ENCODE measurements around the gene HVCN1.

HVCN1 gene

DNA sequence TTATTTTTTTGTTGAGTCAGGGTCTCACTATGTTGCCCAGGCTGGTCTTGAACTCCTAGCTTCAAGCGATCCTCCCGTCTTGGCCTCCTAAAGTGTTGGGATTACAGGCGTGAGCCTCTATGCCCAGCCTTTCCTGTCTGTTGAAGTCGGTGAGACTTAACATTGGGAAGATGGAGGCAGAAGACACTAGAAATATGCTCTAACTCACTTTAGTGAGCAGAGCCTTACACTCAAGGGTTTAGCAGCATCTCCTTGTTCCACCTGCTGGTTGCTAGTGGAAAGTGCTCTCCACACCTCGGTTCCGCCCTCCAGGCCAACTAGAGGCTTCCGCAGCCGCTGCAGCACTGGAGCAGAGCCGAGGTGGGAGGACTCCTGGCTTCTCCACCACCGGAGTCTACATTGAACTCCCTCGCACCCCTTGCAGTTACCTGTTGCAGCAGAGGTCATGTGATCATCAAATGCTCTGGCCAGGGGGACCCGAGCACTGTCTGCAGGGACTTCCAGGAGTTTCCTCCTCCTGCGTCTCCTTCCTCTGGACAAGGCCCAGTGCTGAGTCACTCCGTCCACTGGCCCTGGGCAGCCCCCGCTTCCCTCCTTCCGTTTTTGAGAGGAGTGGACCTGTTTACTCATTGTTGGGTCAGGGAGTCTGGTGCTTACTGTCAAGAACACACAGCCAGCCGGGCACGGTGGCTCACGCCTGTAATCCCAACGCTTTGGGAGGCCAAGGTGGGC, 9.4 kb upstream of the HVCN1 start:
- Histone ChIP-seq H3K4me3 (ENCODE audit: low read depth, low read length) (no peak overlapping the region), H3K27me3 (ENCODE audit: control insufficient read depth, insufficient read depth, low read length) (no peaks in the 10 kb centered on the region), H3K4me1 (ENCODE audit: control insufficient read depth, insufficient read depth, low read length) (no peaks in the 10 kb centered on the region), H3K9me3 (ENCODE audit: control insufficient read depth, insufficient read depth, low read length) (no peaks in the 10 kb centered on the region), H3K9ac (ENCODE audit: low read depth, low read length) (no peak overlapping the region), H3K36me3 (ENCODE audit: control insufficient read depth, insufficient read depth, low read length) (no peaks in the 10 kb centered on the region)

DNA sequence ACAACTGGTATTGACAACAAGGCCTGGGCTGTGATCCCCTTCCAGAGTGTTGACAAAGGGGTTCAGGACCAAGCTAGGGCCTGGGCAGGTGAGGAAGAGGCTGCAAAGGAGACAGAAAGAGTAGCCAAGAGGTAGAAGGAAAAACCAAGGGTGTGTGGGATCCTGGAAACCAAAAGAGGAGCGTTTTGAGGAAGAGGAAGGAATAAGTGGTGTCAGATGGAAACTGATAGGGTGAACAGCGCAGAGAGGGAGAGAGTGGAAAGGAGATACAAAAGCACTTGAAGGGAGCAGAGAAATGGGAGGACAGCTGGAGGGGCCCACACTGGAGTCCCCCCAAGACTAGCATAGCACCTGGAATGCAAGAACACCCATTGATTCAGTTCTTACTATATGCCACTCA, 8.3 kb upstream of the HVCN1 start:
- Histone ChIP-seq H3K4me3 (ENCODE audit: low read depth, low read length) (no peak overlapping the region), H3K4me1 (ENCODE audit: control insufficient read depth, insufficient read depth, low read length) (no peaks in the 10 kb centered on the region), H3K9me3 (ENCODE audit: control insufficient read depth, insufficient read depth, low read length) (no peaks in the 10 kb centered on the region), H3K36me3 (ENCODE audit: control insufficient read depth, insufficient read depth, low read length) (no peaks in the 10 kb centered on the region), H3K9ac (ENCODE audit: low read depth, low read length) (no peak overlapping the region), H3K27me3 (ENCODE audit: control insufficient read depth, insufficient read depth, low read length) (no peaks in the 10 kb centered on the region)

- Histone ChIP-seq H3K4me1 (ENCODE audit: control insufficient read depth, insufficient read depth, low read length) (no peaks in the 10 kb centered on the region), H3K4me3 (ENCODE audit: low read depth, low read length) (no peak overlapping the region)
Measured at GRCh38 chr12:110696283-110696682, 7.4 kb upstream of the HVCN1 start.

DNA sequence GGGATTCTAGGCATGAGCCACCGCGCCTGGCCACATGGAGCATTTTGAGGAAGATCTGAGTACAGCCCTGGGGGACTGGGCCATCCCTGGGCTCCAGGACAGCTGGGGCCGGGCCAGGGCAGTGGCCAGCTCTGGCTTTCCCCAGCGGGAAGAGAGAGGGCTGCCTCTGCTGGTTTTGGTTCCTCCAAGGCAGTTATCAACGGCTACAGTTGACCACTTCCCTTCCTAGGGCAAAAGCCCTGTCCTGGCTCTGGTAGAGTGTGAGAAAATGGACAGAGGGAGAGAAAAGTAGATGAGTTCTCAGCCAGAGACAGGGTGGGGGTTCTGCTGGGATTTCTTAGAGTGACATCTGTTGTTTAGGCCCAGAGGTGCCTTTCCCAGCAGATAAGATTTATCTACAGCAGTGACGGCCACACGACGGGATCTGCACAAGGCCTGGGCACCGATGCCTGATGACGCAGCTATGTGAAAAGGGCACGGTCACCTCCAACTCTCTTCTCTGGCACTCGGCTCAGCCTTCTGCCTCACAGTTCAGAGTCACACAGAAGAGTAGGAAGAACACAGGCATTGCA, 5.5 kb upstream of the HVCN1 start:
- H3K4me1 ChIP-seq (ENCODE audit: control insufficient read depth, insufficient read depth, low read length), result peaks cover 7% of the 10 kb centered on the region
- no peak overlapping the region for H3K4me3 ChIP-seq (ENCODE audit: low read depth, low read length)
- H3K9me3 ChIP-seq (ENCODE audit: control insufficient read depth, insufficient read depth, low read length), result no peaks in the 10 kb centered on the region
- no peak overlapping the region for H3K9ac ChIP-seq (ENCODE audit: low read depth, low read length)
- H3K27me3 ChIP-seq (ENCODE audit: control insufficient read depth, insufficient read depth, low read length), result no peaks in the 10 kb centered on the region
- H3K36me3 ChIP-seq (ENCODE audit: control insufficient read depth, insufficient read depth, low read length), result peaks cover 3% of the 10 kb centered on the region

More at GRCh38 chr12:110696283-110696682, 7.4 kb upstream of the HVCN1 start:
- Histone ChIP-seq H3K27me3 (ENCODE audit: control insufficient read depth, insufficient read depth, low read length) (no peaks in the 10 kb centered on the region), H3K9ac (ENCODE audit: low read depth, low read length) (no peak overlapping the region), H3K9me3 (ENCODE audit: control insufficient read depth, insufficient read depth, low read length) (no peaks in the 10 kb centered on the region), H3K36me3 (ENCODE audit: control insufficient read depth, insufficient read depth, low read length) (no peaks in the 10 kb centered on the region)

DNA sequence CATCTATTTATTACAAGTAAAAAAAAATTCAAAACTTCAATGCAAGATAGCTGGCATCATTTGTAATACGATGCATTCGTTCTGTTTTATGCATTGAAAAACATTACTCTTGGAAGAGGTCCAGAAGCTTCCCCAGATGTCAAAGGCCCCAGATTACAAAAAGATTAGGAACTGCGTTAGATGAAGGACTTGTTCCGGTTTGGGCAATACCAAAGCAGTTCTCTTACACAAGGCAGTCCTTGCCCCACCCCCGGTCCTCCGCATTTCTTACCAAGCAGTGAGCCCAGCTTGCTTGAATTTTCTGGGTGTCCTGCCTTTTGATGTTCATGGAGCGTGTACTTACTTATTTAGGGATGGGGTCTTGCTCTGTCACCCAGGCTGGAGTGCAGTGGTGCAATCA, 4.8 kb upstream of the HVCN1 start:
- H3K9me3 ChIP-seq (ENCODE audit: control insufficient read depth, insufficient read depth, low read length), result no peaks in the 10 kb centered on the region
- peaks cover 3% of the 10 kb centered on the region for H3K36me3 ChIP-seq (ENCODE audit: control insufficient read depth, insufficient read depth, low read length)
- no peak overlapping the region for H3K4me3 ChIP-seq (ENCODE audit: low read depth, low read length)
- H3K4me1 ChIP-seq (ENCODE audit: control insufficient read depth, insufficient read depth, low read length), result peaks cover 7% of the 10 kb centered on the region
- no peaks in the 10 kb centered on the region for H3K27me3 ChIP-seq (ENCODE audit: control insufficient read depth, insufficient read depth, low read length)
- H3K9ac ChIP-seq (ENCODE audit: low read depth, low read length), result no peak overlapping the region

- Histone ChIP-seq H3K4me1 (ENCODE audit: control insufficient read depth, insufficient read depth, low read length) (peaks cover 9% of the 10 kb centered on the region), H3K36me3 (ENCODE audit: control insufficient read depth, insufficient read depth, low read length) (peaks cover 3% of the 10 kb centered on the region), H3K9ac (ENCODE audit: low read depth, low read length) (peak overlapping the region; percentile 65), H3K9me3 (ENCODE audit: control insufficient read depth, insufficient read depth, low read length) (no peaks in the 10 kb centered on the region), H3K27me3 (ENCODE audit: control insufficient read depth, insufficient read depth, low read length) (peaks cover 10% of the 10 kb centered on the region), H3K4me3 (ENCODE audit: low read depth, low read length) (no peak overlapping the region)
Measured at GRCh38 chr12:110690127-110690430, 1.2 kb upstream of the HVCN1 start.

- Histone ChIP-seq H3K9me3 (ENCODE audit: control insufficient read depth, insufficient read depth, low read length) (no peaks in the 10 kb centered on the region), H3K4me1 (ENCODE audit: control insufficient read depth, insufficient read depth, low read length) (peaks cover 9% of the 10 kb centered on the region), H3K36me3 (ENCODE audit: control insufficient read depth, insufficient read depth, low read length) (peaks cover 3% of the 10 kb centered on the region), H3K27me3 (ENCODE audit: control insufficient read depth, insufficient read depth, low read length) (peaks cover 10% of the 10 kb centered on the region), H3K4me3 (ENCODE audit: low read depth, low read length) (peak overlapping the region; percentile 58), H3K9ac (ENCODE audit: low read depth, low read length) (peak overlapping the region; percentile 65)
Measured at GRCh38 chr12:110689281-110690126, 589 bp upstream of the HVCN1 start.

GRCh38 chr12:110687396-110688169, 1.3 kb downstream of the HVCN1 start:
- H3K9me3 ChIP-seq (ENCODE audit: control insufficient read depth, insufficient read depth, low read length), result no peaks in the 10 kb centered on the region
- peaks cover 10% of the 10 kb centered on the region for H3K27me3 ChIP-seq (ENCODE audit: control insufficient read depth, insufficient read depth, low read length)
- no peak overlapping the region for H3K4me3 ChIP-seq (ENCODE audit: low read depth, low read length)
- no peak overlapping the region for H3K9ac ChIP-seq (ENCODE audit: low read depth, low read length)
- peaks cover 3% of the 10 kb centered on the region for H3K36me3 ChIP-seq (ENCODE audit: control insufficient read depth, insufficient read depth, low read length)
- peaks cover 9% of the 10 kb centered on the region for H3K4me1 ChIP-seq (ENCODE audit: control insufficient read depth, insufficient read depth, low read length)

DNA sequence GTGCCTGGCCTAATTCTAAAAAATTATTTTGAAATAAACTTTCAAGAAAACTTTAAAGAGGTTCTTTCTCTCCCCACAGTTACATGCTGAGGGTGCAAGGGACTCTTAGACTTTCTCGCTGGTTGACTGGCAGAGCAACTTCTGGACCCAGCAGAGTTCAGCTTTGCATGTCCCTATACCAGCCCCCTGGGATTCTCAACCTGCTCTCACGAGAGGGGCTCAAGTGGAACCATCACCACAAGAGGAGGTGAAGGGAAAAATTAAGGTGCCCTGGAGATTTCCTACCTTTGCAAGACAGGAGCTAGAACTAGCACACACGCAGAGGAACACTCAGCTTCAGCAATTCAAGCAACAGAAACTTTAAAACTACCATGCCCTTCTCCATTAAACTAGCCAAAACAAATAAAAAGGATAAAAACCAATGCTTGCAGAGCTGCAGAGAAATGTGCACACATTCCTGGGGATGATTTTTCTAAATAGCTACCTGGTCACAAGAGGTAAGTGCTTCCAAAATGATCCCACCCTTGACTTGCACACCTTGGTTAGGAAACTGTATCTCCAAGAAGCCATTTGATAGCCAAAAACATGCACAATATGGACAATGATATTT, 2.5 kb downstream of the HVCN1 start:
- peaks cover 10% of the 10 kb centered on the region for H3K27me3 ChIP-seq (ENCODE audit: control insufficient read depth, insufficient read depth, low read length)
- no peak overlapping the region for H3K9ac ChIP-seq (ENCODE audit: low read depth, low read length)
- H3K4me1 ChIP-seq (ENCODE audit: control insufficient read depth, insufficient read depth, low read length), result peaks cover 9% of the 10 kb centered on the region
- H3K4me3 ChIP-seq (ENCODE audit: low read depth, low read length), result no peak overlapping the region
- H3K9me3 ChIP-seq (ENCODE audit: control insufficient read depth, insufficient read depth, low read length), result no peaks in the 10 kb centered on the region
- H3K36me3 ChIP-seq (ENCODE audit: control insufficient read depth, insufficient read depth, low read length), result peaks cover 3% of the 10 kb centered on the region

DNA sequence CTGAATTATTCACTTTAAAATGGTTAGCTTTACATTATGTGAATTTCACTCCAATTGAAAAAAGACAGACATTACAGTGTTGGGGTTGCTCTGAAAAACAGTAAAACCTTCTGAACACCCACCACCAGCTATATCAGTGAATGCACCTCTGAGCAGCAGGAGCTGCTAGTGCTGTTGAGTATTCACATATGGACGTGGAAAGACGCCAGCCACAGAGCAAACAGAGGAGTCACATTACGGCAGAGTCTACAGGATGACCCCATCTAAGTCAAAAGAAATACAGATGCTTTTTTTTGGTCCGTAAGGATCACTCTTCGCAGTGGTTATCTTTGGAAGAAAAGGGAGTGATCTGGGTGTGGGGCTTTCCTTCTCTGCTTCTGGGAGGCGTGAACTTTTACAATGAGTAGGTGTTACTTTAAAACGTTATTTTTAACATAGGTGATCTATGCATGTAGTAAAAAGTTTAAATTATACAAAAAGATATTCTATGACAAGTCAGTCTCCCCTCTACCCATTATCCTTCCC, 4.5 kb downstream of the HVCN1 start:
- H3K4me3 ChIP-seq (ENCODE audit: low read depth, low read length), result no peak overlapping the region
- H3K27me3 ChIP-seq (ENCODE audit: control insufficient read depth, insufficient read depth, low read length), result peaks cover 10% of the 10 kb centered on the region
- H3K9me3 ChIP-seq (ENCODE audit: control insufficient read depth, insufficient read depth, low read length), result no peaks in the 10 kb centered on the region
- H3K9ac ChIP-seq (ENCODE audit: low read depth, low read length), result no peak overlapping the region
- peaks cover 2% of the 10 kb centered on the region for H3K4me1 ChIP-seq (ENCODE audit: control insufficient read depth, insufficient read depth, low read length)
- H3K36me3 ChIP-seq (ENCODE audit: control insufficient read depth, insufficient read depth, low read length), result no peaks in the 10 kb centered on the region

DNA sequence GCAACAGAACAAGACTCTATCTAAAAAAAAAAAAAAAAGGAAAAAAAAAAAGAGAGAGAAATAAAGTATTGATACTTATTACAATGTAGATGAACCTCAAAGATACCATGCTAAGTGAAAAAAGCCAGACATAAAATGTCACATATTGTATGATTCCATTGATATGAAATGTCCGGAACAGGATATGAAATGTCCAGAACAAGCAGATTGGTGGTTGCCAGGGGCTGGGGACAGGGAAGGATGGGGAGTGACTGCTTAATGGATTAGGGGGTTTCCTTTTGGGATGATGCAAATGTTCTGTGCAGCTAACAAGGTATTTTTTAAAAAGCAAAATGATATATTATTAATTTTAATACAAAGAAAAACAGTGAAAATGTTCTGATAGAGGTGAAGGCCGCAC, 5.0 kb downstream of the HVCN1 start:
- no peaks in the 10 kb centered on the region for H3K9me3 ChIP-seq (ENCODE audit: control insufficient read depth, insufficient read depth, low read length)
- peaks cover 2% of the 10 kb centered on the region for H3K4me1 ChIP-seq (ENCODE audit: control insufficient read depth, insufficient read depth, low read length)
- no peaks in the 10 kb centered on the region for H3K36me3 ChIP-seq (ENCODE audit: control insufficient read depth, insufficient read depth, low read length)
- no peak overlapping the region for H3K4me3 ChIP-seq (ENCODE audit: low read depth, low read length)
- H3K9ac ChIP-seq (ENCODE audit: low read depth, low read length), result no peak overlapping the region
- H3K27me3 ChIP-seq (ENCODE audit: control insufficient read depth, insufficient read depth, low read length), result peaks cover 10% of the 10 kb centered on the region
